ENCODE results near the gene TP73. TPM values are rescaled to one million over a fixed set of nuclear protein-coding genes. Genes with fewer than 3 reads are reported as not detected.

Gene TP73
- total RNA-seq, 1 donor from 2014 or later = 0.05 TPM

DNA sequence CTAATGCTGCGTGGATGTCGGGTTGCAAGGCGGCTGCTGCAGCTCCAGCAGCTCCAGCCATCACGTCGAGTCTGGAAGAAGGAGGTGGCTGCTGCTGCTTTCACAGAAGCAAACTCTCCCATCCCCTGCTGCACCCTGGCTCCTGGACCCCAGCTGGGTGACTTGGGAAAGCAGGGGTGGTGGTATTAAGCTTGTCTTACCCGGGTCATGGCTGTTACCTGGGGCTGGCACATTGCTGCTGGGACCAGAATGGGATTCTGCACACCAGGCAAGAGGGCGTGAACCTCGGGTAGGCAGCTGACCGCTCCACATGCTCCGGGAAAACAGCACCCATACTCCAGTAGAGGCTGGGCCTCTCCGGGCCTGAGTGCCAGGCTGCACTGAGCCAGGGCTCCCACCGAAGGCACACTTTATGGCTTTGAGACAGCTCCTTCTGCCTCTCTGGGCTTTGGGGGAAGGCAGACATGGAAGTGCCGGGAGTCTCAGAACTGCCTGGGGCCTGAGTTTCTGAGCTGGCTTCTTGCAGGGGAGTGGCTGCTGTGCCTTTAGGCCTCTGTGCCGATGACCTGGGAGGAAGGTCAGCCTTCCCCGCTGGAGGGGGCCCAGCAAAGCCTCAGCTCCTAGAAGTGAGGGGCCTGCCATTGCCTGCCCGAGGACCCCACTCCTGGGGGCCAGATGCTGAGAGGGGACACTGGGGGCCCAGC, 121.4 kb downstream of the TP73 start:
- no peaks in the 10 kb centered on the region for H3K9me3 Mint-ChIP-seq (ENCODE audit: low read depth)
- no peak overlapping the region for H3K27ac Mint-ChIP-seq (ENCODE audit: unreplicated experiment)
- no peak overlapping the region for H3K4me3 Mint-ChIP-seq (ENCODE audit: unreplicated experiment)
- H3K4me1 Mint-ChIP-seq (ENCODE audit: low read depth) = peaks cover 11% of the 10 kb centered on the region
- DNase-seq (ENCODE audit: low spot score) = no peak
- H3K36me3 Mint-ChIP-seq (ENCODE audit: low read depth) = no peaks in the 10 kb centered on the region
- H3K27me3 Mint-ChIP-seq (ENCODE audit: low read depth) = no peaks in the 10 kb centered on the region
- TF ChIP-seq, protein P1, sequence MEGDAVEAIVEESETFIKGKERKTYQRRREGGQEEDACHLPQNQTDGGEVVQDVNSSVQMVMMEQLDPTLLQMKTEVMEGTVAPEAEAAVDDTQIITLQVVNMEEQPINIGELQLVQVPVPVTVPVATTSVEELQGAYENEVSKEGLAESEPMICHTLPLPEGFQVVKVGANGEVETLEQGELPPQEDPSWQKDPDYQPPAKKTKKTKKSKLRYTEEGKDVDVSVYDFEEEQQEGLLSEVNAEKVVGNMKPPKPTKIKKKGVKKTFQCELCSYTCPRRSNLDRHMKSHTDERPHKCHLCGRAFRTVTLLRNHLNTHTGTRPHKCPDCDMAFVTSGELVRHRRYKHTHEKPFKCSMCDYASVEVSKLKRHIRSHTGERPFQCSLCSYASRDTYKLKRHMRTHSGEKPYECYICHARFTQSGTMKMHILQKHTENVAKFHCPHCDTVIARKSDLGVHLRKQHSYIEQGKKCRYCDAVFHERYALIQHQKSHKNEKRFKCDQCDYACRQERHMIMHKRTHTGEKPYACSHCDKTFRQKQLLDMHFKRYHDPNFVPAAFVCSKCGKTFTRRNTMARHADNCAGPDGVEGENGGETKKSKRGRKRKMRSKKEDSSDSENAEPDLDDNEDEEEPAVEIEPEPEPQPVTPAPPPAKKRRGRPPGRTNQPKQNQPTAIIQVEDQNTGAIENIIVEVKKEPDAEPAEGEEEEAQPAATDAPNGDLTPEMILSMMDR (IDR thresholded peaks at IDR 0.05) = no peak

DNA sequence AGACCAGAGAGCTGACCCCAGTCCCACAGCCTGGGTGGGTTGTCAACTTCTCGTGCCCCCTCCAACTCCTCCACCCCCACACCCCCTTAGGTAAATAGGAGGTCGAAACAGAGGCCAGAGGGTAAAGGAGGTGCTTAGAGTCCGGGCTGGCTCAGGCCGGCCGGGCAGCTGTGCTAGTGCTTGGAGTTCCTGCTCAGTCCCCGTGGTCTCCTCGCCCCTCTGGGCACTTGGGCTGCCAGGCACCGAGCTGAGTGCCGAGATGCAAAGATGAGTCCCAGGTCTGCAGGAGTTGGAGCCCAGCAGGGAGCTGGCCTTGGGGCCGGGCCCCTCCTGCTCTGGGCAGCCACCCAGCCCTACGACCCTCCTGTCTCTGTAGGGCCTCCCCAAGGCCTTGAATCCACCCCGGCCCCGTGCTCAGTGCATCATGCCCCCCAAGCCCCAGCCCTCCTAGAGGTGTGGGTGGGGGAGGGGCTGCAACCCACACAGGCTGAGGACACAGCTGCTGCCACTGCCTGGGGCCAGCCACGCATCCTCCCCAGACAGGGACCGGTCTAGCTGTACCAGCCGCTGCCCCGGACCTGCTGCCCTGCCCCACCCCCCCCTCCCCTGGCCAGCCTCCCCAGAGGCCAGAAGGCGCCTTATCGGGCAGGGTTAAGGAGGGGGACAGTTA, 122.1 kb downstream of the TP73 start:
- H3K4me3 Mint-ChIP-seq (ENCODE audit: unreplicated experiment) = no peak overlapping the region
- no peaks in the 10 kb centered on the region for H3K9me3 Mint-ChIP-seq (ENCODE audit: low read depth)
- no peak overlapping the region for H3K27ac Mint-ChIP-seq (ENCODE audit: unreplicated experiment)
- H3K36me3 Mint-ChIP-seq (ENCODE audit: low read depth) = no peaks in the 10 kb centered on the region
- peaks cover 11% of the 10 kb centered on the region for H3K4me1 Mint-ChIP-seq (ENCODE audit: low read depth)
- no peak for DNase-seq (ENCODE audit: low spot score)
- H3K27me3 Mint-ChIP-seq (ENCODE audit: low read depth) = no peaks in the 10 kb centered on the region
- TF ChIP-seq, protein P1 (IDR thresholded peaks at IDR 0.05) = no peak

DNA sequence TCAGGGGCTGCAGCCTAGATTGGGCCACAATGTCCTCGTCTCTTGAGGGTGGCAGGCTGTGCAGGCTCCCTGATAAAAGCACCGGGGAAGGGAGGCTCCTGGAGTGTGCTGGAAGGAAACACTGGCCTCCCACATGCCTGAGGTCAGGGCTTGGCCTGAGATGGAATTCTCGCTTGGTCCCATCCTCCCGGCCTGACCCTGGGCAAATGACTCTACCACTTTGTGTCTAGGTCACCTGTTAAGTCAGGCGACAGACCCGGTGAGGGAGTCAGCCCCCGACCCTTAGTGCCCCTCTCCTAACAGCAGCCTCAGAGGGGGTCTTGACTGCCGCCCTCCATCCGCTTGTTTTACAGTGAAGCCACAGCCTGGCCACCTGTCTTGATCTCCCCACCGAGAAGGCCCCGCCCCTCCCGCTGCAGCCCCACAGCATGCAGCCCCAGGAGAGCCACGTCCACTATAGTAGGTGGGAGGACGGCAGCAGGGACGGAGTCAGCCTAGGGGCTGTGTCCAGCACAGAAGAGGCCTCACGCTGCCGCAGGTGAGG, 122.7 kb downstream of the TP73 start:
- peak overlapping the region; percentile 17 for H3K27ac Mint-ChIP-seq (ENCODE audit: unreplicated experiment)
- TF ChIP-seq, protein P1 (IDR thresholded peaks at IDR 0.05) = no peak
- H3K4me3 Mint-ChIP-seq (ENCODE audit: unreplicated experiment) = no peak overlapping the region
- peaks cover 11% of the 10 kb centered on the region for H3K4me1 Mint-ChIP-seq (ENCODE audit: low read depth)
- no peaks in the 10 kb centered on the region for H3K9me3 Mint-ChIP-seq (ENCODE audit: low read depth)
- no peak for DNase-seq (ENCODE audit: low spot score)
- H3K36me3 Mint-ChIP-seq (ENCODE audit: low read depth) = peaks cover 5% of the 10 kb centered on the region
- H3K27me3 Mint-ChIP-seq (ENCODE audit: low read depth) = no peaks in the 10 kb centered on the region

DNA sequence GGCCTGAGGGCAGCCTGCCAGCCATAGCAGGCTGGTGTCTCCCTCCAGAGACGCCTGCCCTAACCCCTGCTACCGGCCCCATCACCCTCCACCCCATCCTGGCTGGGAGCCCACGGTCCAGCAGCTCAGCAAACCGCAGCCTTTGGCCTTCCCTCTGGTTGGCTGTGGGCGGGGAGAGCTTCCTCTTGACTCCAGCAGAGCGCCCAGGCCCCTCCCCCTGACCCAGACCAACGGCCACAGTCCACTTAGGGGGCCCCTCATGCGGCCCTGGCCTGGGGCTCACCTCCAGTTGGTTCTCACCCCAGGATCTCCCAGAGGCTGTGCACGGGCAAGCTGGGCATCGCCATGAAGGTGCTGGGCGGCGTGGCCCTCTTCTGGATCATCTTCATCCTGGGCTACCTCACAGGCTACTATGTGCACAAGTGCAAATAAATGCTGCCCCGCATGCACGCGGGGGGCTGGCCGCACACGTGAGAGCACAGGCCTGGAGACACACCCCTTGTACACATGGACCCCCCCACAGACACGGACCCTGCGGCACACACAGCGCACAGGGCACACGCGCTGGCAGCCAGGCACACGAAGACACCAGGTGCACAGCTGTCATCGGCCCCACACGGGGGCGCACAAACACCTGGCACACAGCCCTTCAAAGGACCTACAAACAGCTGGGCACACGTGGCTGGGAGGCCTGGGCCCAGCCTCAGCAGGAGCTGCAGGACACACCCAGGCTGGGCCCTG, 123.3 kb downstream of the TP73 start:
- peaks cover 12% of the 10 kb centered on the region for H3K36me3 Mint-ChIP-seq (ENCODE audit: low read depth)
- no peaks in the 10 kb centered on the region for H3K27me3 Mint-ChIP-seq (ENCODE audit: low read depth)
- no peak overlapping the region for H3K27ac Mint-ChIP-seq (ENCODE audit: unreplicated experiment)
- H3K4me3 Mint-ChIP-seq (ENCODE audit: unreplicated experiment) = no peak overlapping the region
- peaks cover 11% of the 10 kb centered on the region for H3K4me1 Mint-ChIP-seq (ENCODE audit: low read depth)
- no peak for DNase-seq (ENCODE audit: low spot score)
- TF ChIP-seq, protein P1 (IDR thresholded peaks at IDR 0.05) = peak; percentile 45
- H3K9me3 Mint-ChIP-seq (ENCODE audit: low read depth) = no peaks in the 10 kb centered on the region
